Right lobe of liver (tissue), 6 donors: Measurements from ENCODE around the gene SDHA. TPM values are rescaled to one million over a fixed set of nuclear protein-coding genes. Genes with fewer than 3 reads are reported as not detected.

Source experiments
- ATAC-seq, 4 donors: fragments of 200-7000 bp; cut with Tn5 transposase; one replicate each; pipeline ENCODE4 v1.9.1; 2020; ENCODE audit warnings: mild to moderate bottlenecking in 4 of 4, moderate library complexity in 4 of 4
- DNase-seq, 3 donors: peaks; one replicate each; pipeline ENCODE4 v3.0.0-alpha.2; 2020
- H3K27ac ChIP-seq, 3 donors: fragments of 200-600 bp; one replicate each; pipeline ENCODE4 v1.8.0; 2022
- H3K27me3 ChIP-seq, 2 donors: fragments of 200-600 bp; one replicate each; pipeline ENCODE4 v1.8.0; 2022
- H3K36me3 ChIP-seq, 4 donors: fragments of 200-600 bp; sonication (generic) in 1 of 4; one replicate each; pipeline versions ENCODE4 v1.5.1 to v1.8.0; 2017 to 2022; ENCODE audit warnings: control low read depth in 1 of 4
- H3K4me1 ChIP-seq, 4 donors: fragments of 200-600 bp; sonication (generic) in 1 of 4; one replicate each; pipeline versions ENCODE4 v1.5.1 to v1.8.0; 2017 to 2022; ENCODE audit warnings: control low read depth in 1 of 4
- H3K4me3 ChIP-seq, 3 donors: fragments of 200-600 bp; one replicate each; pipeline ENCODE4 v1.8.0; 2022
- H3K9me3 ChIP-seq, 4 donors: fragments of 200-600 bp; sonication (generic) in 1 of 4; one replicate each; pipeline versions ENCODE4 v1.5.1 to v1.8.0; 2017 to 2022; ENCODE audit warnings: control low read depth in 1 of 4
- POLR2A ChIP-seq: fragments of 450-650 bp; IDR thresholded peaks from one replicate; pipeline ENCODE4 v1.6.1; 2017; ENCODE audit warnings: antibody characterized with exemption, mild to moderate bottlenecking
- WGBS: methylation state at CpG from one replicate; pipeline ENCODE4 v1.1.6; 2018; ENCODE audit warnings: low coverage, low lambda C conversion rate; ENCODE audit not compliant: insufficient coverage; ENCODE audit errors: missing lambda C conversion rate; 5-methylcytosine and 5-hydroxymethylcytosine counted together
- intact Hi-C, 2 donors: fragments of 100-400 bp; cut with DNase I; formaldehyde crosslinking; loops; one replicate each; pipeline versions ENCODE4 v1.11.2 to v1.14.1; 2022
- total RNA-seq, 6 experiments: library from RNA; depleted of rRNA in 2 of 6; stranded (reverse); fragments of >200 nt in 2 of 6; fragmentation: NEBNext Ultra II Directional in 3 of 6; extraction: Animal tissue kit (Norgen Biotek cat#: 25700) in 3 of 6; gene quantifications; one replicate each; pipeline versions ENCODE4 v1.1.0 to v1.2.4, GENCODE V29; 2016 to 2023
- TF ChIP-seq, protein P1 (sequence below), 4 donors: fragments of 200-600 bp in 3 of 4; fragments of 450-650 bp in 1 of 4; IDR thresholded peaks; one replicate each; pipeline versions ENCODE4 v1.5.1 to v1.8.0; 2016 to 2022; ENCODE audit warnings: antibody characterized with exemption in 4 of 4, mild to moderate bottlenecking in 2 of 4
- donor health status: DM: no; HTN: yes; CAD: no.
- donor health status: DM: no; HTN: no; CAD: no.
- donor health status: DM: no; HTN: no; CAD: no.
- donor health status: DM: no; HTN: yes; CAD: no.
- donor health status: DM: no; HTN: yes; CAD: no.

The SDHA gene
- total RNA-seq, 6 experiments from 2014 or later: 165 to 223 (median 188) TPM

GRCh38 chr5:305050-305449, 86.9 kb downstream of the SDHA start:
- DNase-seq (no peak), ATAC-seq (no peak)
- H3K4me1 ChIP-seq: no peaks in the 10 kb centered on the region
- intact Hi-C loops: no loop called here
- TF ChIP-seq POLR2A: no peak
- TF ChIP-seq, protein P1, sequence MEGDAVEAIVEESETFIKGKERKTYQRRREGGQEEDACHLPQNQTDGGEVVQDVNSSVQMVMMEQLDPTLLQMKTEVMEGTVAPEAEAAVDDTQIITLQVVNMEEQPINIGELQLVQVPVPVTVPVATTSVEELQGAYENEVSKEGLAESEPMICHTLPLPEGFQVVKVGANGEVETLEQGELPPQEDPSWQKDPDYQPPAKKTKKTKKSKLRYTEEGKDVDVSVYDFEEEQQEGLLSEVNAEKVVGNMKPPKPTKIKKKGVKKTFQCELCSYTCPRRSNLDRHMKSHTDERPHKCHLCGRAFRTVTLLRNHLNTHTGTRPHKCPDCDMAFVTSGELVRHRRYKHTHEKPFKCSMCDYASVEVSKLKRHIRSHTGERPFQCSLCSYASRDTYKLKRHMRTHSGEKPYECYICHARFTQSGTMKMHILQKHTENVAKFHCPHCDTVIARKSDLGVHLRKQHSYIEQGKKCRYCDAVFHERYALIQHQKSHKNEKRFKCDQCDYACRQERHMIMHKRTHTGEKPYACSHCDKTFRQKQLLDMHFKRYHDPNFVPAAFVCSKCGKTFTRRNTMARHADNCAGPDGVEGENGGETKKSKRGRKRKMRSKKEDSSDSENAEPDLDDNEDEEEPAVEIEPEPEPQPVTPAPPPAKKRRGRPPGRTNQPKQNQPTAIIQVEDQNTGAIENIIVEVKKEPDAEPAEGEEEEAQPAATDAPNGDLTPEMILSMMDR (IDR thresholded peaks at IDR 0.05): no peak
- peaks cover 0 to 19% (median 10%) of the 10 kb centered on the region in 4 donors for H3K36me3 ChIP-seq
- H3K27me3 ChIP-seq: no peaks in the 10 kb centered on the region
- no peaks in the 10 kb centered on the region for H3K9me3 ChIP-seq
- H3K27ac ChIP-seq: no peak overlapping the region
- 93% methylated on average over 6 of the region's 9 CpGs for WGBS
- no peak overlapping the region for H3K4me3 ChIP-seq

DNA sequence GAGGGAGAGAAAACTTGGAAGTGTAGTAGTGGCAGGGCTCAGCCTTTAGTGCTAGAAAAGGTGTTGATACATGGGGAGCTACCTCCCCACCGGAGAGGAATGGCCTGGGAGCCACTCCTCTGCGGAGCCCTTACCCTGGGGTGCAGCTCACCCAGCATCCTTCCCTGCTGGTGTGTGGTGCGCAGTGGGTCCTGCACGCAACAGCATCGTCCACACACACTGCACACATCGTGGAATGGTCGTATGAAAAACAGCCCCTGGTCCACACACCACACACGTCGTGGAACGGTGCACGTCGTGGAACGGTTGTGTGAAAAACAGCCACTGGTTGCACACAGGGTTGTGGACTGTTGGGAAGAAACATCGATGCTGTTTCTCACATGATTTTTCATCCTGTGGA, 87.3 kb downstream of the SDHA start:
- H3K9me3 ChIP-seq: no peaks in the 10 kb centered on the region
- TF ChIP-seq POLR2A: no peak
- TF ChIP-seq, protein P1 (IDR thresholded peaks at IDR 0.05): no peak
- ATAC-seq (no peak), DNase-seq (no peak)
- H3K36me3 ChIP-seq: peaks cover 0 to 19% (median 11%) of the 10 kb centered on the region in 4 donors
- H3K27me3 ChIP-seq: no peaks in the 10 kb centered on the region
- WGBS: 95% methylated on average over 6 of the region's 14 CpGs
- H3K27ac ChIP-seq: no peak overlapping the region
- no peak overlapping the region for H3K4me3 ChIP-seq
- intact Hi-C loops: no loop called here
- peaks cover 0 to 2% (median 0%) of the 10 kb centered on the region in 4 donors for H3K4me1 ChIP-seq

GRCh38 chr5:306011-306805, 88.1 kb downstream of the SDHA start:
- no peaks in the 10 kb centered on the region for H3K27me3 ChIP-seq
- H3K4me3 ChIP-seq: no peak overlapping the region
- H3K9me3 ChIP-seq: no peaks in the 10 kb centered on the region
- DNase-seq: peak in 1 of 3 donors; percentile 32
- no peak for ATAC-seq
- peaks cover 0 to 20% (median 11%) of the 10 kb centered on the region in 4 donors for H3K36me3 ChIP-seq
- WGBS: 97% methylated on average over 19 of the region's 28 CpGs
- no peak overlapping the region for H3K27ac ChIP-seq
- intact Hi-C loops: no loop called here
- TF ChIP-seq, protein P1 (IDR thresholded peaks at IDR 0.05): no peak
- no peak for TF ChIP-seq POLR2A
- peaks cover 0 to 5% (median 0%) of the 10 kb centered on the region in 4 donors for H3K4me1 ChIP-seq

Other genes with a start within 250 kb of the SDHA start
- gene PLEKHG4B, start 126.2 kb upstream of the SDHA start, total RNA-seq: under 1 TPM in 2 of 6 experiments, not detected in 4; 0.13 to 0.18 TPM
- gene LRRC14B, start 26.8 kb upstream of the SDHA start, total RNA-seq: not detected
- gene CCDC127, start 167 bp upstream of the SDHA start, total RNA-seq: 1 to 10 TPM; 1.2 to 3.6 (median 2.2) TPM
- gene PDCD6, start 53.3 kb downstream of the SDHA start, total RNA-seq: 10 to 100 TPM; 33.4 to 52.2 (median 41.3) TPM
- gene AHRR, start 103.4 kb downstream of the SDHA start, total RNA-seq: under 1 TPM; 0.06 to 0.81 (median 0.43) TPM
- gene EXOC3, start 224.9 kb downstream of the SDHA start, total RNA-seq: 10 to 100 TPM; 14.6 to 24.3 (median 20.0) TPM